Vagina (tissue), 2 donors: Measurements from ENCODE around the gene ARFIP1. TPM values are rescaled to one million over a fixed set of nuclear protein-coding genes. Genes with fewer than 3 reads are reported as not detected.
A peak's percentile ranks its signal among the peaks of the same experiment; 100 is the strongest.

Experiments
- DNase-seq, 2 donors: peaks; one replicate each; pipeline ENCODE4 v3.0.0-alpha.2; 2017; ENCODE audit errors: extremely low spot score in 2 of 2
- H3K27ac ChIP-seq: fragments of 200-600 bp; sonication (generic); one replicate; pipeline ENCODE4 v1.5.1; 2019
- H3K27me3 ChIP-seq: fragments of 200-600 bp; sonication (generic); one replicate; pipeline ENCODE4 v1.5.1; 2019
- H3K36me3 ChIP-seq, 2 donors: fragments of 200-600 bp; sonication (generic); one replicate each; pipeline ENCODE4 v1.5.1; 2017 to 2019
- H3K4me1 ChIP-seq: fragments of 200-600 bp; sonication (generic); one replicate; pipeline ENCODE4 v1.5.1; 2019
- H3K4me3 ChIP-seq, 2 donors: fragments of 200-600 bp; sonication (generic); 1 replicate in 1 of 2; 2 replicates in 1 of 2; pipeline ENCODE4 v1.5.1; 2016 to 2019
- H3K9me3 ChIP-seq: fragments of 200-600 bp; sonication (generic); one replicate; pipeline ENCODE4 v1.5.1; 2019
- CTCF ChIP-seq, 3 experiments: fragments of 450-650 bp in 2 of 3; fragments of 200-600 bp in 1 of 3; sonication (generic) in 1 of 3; IDR thresholded peaks; one replicate each; pipeline ENCODE4 v1.5.1; 2017 to 2019; ENCODE audit warnings: antibody characterized with exemption in 3 of 3, mild to moderate bottlenecking in 2 of 3, moderate library complexity in 2 of 3
- POLR2A ChIP-seq, 2 donors: fragments of 450-650 bp; IDR thresholded peaks; one replicate each; pipeline ENCODE4 v1.6.1; 2017; ENCODE audit warnings: antibody characterized with exemption in 2 of 2, mild to moderate bottlenecking in 2 of 2, moderate library complexity in 2 of 2
- POLR2AphosphoS5 ChIP-seq, 2 donors: sonication (generic); formaldehyde crosslinking; IDR thresholded peaks; one replicate each; pipeline ENCODE4 v1.9.0; 2017; ENCODE audit warnings: antibody characterized with exemption in 2 of 2, mild to moderate bottlenecking in 2 of 2, low read depth in 1 of 2; ENCODE audit not compliant: insufficient read depth in 1 of 2
- intact Hi-C: fragments of 100-400 bp; cut with DNase I; formaldehyde crosslinking; loops from one replicate; pipeline ENCODE4 v1.15.1; 2023
- total RNA-seq: library from RNA; depleted of rRNA; stranded (reverse); fragments of >200 nt; gene quantifications from one replicate; pipeline ENCODE4 v1.2.3, GENCODE V29; 2016

The ARFIP1 gene
- total RNA-seq, 1 donor from 2014 or later = 19.4 TPM

GRCh38 chr4:152929888-152930287, 150.1 kb downstream of the ARFIP1 start:
- H3K27ac ChIP-seq = no peak overlapping the region
- intact Hi-C loops = no loop called here
- H3K9me3 ChIP-seq = no peaks in the 10 kb centered on the region
- TF ChIP-seq POLR2AphosphoS5 (IDR thresholded peaks at IDR 0.05; ENCODE audit: insufficient read depth in 1 of 2, low read depth in 1 of 2) (no peak), POLR2A (IDR thresholded peaks at IDR 0.05) (no peak), CTCF (IDR thresholded peaks at IDR 0.05) (no peak)
- no peaks in the 10 kb centered on the region for H3K36me3 ChIP-seq
- no peak overlapping the region for H3K4me3 ChIP-seq
- H3K4me1 ChIP-seq = no peaks in the 10 kb centered on the region
- no peaks in the 10 kb centered on the region for H3K27me3 ChIP-seq
- DNase-seq = no peak

GRCh38 chr4:152935143-152935542, 155.4 kb downstream of the ARFIP1 start:
- Histone ChIP-seq H3K27me3 (no peaks in the 10 kb centered on the region), H3K9me3 (no peaks in the 10 kb centered on the region), H3K4me1 (peaks cover 28% of the 10 kb centered on the region), H3K27ac (peak overlapping the region; percentile 75), H3K36me3 (no peaks in the 10 kb centered on the region), H3K4me3 (peak overlapping the region in 1 of 2 donors; percentile 79)
- intact Hi-C loops = no loop called here
- DNase-seq = no peak
- no peak for TF ChIP-seq CTCF (IDR thresholded peaks at IDR 0.05)
- TF ChIP-seq POLR2AphosphoS5 (IDR thresholded peaks at IDR 0.05; ENCODE audit: insufficient read depth in 1 of 2, low read depth in 1 of 2) = no peak
- no peak for TF ChIP-seq POLR2A (IDR thresholded peaks at IDR 0.05)

DNA sequence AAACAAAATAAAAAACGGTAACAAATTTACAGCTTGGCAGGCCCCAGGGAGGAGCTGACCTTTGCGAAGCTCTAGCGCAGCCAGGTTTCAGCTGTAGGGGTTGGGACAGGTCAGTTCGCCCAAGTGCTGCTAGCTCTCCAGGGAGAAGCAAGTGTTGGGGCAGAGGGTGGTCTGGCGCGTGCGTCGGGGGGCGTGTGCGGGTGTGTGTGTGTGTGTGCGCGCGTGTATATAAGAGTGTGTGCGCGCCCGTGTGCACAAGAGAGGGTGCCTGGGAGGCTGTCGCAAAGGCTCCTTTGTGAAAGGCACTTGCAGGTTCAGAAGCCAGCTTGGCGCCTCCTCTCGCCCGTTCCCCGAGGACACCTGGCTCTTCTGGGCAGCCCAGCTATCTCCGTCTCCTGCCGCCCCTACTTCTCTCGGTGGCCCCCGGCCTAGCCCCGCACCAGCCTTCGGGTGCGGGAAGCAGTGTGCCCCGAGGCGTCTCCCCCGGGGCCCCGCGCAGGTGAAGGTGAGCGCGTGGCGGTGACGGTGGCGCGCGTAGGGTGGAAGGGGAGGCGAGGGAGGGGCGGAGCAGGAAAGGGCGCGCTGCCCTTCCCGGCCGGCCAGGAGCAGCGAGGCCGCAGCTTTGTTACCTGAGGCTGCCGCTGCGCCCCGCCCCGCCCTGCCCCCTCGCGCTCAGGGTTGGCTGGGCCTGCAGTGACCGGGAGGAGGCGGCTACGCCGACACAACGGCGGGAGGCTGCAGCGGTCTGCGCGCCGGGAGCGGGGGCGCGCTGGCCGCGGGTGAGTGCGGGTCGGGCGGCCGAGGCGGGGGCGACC, 156.1 kb downstream of the ARFIP1 start, which contains the start of gene FHDC1:
Gene FHDC1, plus strand, starts transcription at position 693 of the 815 bp plus-strand sequence. CDS start 6,735 bp downstream, outside the sequence.
- Histone ChIP-seq H3K27ac (peak within 1 kb of the TSS; percentile 75), H3K9me3 (no peaks in the 10 kb centered on the region), H3K27me3 (no peaks in the 10 kb centered on the region), H3K4me1 (peaks cover 28% of the 10 kb centered on the region), H3K36me3 (no peaks in the 10 kb centered on the region), H3K4me3 (peak within 1 kb of the TSS; percentile 79 to 86)
- no peak for DNase-seq
- intact Hi-C loops = no loop called here
- TF ChIP-seq POLR2AphosphoS5 (IDR thresholded peaks at IDR 0.05; ENCODE audit: insufficient read depth in 1 of 2, low read depth in 1 of 2) (no peak), CTCF (IDR thresholded peaks at IDR 0.05) (no peak), POLR2A (IDR thresholded peaks at IDR 0.05) (no peak)

GRCh38 chr4:152936446-152937335, 156.9 kb downstream of the ARFIP1 start:
- peak overlapping the region; percentile 75 for H3K27ac ChIP-seq
- DNase-seq = no peak
- H3K4me3 ChIP-seq = peak overlapping the region; percentile 79 to 86
- intact Hi-C loops = no loop called here
- peaks cover 28% of the 10 kb centered on the region for H3K4me1 ChIP-seq
- no peaks in the 10 kb centered on the region for H3K36me3 ChIP-seq
- H3K9me3 ChIP-seq = no peaks in the 10 kb centered on the region
- no peaks in the 10 kb centered on the region for H3K27me3 ChIP-seq
- TF ChIP-seq POLR2A (IDR thresholded peaks at IDR 0.05) = no peak
- no peak for TF ChIP-seq POLR2AphosphoS5 (IDR thresholded peaks at IDR 0.05; ENCODE audit: insufficient read depth in 1 of 2, low read depth in 1 of 2)
- TF ChIP-seq CTCF (IDR thresholded peaks at IDR 0.05) = no peak
